HEK293 (cell line): ENCODE results near the gene PRUNE2.

Experiments used
- CTCF ChIA-PET: fragments of 350-600 bp; formaldehyde crosslinking; extraction: SDS; loops from one replicate; lab custom pipeline; 2021; ENCODE audit warnings: antibody characterized with exemption; lab: Yijun Ruan, JAX
- POLR2A ChIA-PET: fragments of 300-600 bp; formaldehyde crosslinking; extraction: SDS; loops from one replicate; lab custom pipeline; 2020; ENCODE audit warnings: antibody characterized with exemption, inconsistent platforms; lab: Yijun Ruan, JAX
- H3K27ac ChIP-seq: fragments of 200-500 bp; sonication (Bioruptor generic); 2 replicates; pipeline ENCODE4 v1.5.1; 2014; ENCODE audit warnings: low read depth, low read length, control low read depth, inconsistent platforms; ENCODE audit errors: extremely low read depth
- H3K36me3 ChIP-seq, 2 experiments: fragments of 200-500 bp in 1 of 2; sonication (Bioruptor generic) in 1 of 2; 1 replicate in 1 of 2; 2 replicates in 1 of 2; pipeline ENCODE4 v1.5.1; 2014 to 2017; ENCODE audit warnings: inconsistent platforms in 2 of 2, low read length in 2 of 2; ENCODE audit not compliant: control insufficient read depth in 2 of 2, insufficient read depth in 1 of 2
- H3K4me1 ChIP-seq: fragments of 200-500 bp; sonication (Bioruptor generic); 2 replicates; pipeline ENCODE4 v1.5.1; 2014; ENCODE audit warnings: mild to moderate bottlenecking, low read length, inconsistent platforms; ENCODE audit not compliant: control insufficient read depth, insufficient read depth
- H3K4me3 ChIP-seq: 2 replicates; pipeline ENCODE4 v1.5.1; 2011; ENCODE audit warnings: low read depth, mild to moderate bottlenecking, control low read depth, low read length, moderate library complexity
- H3K9me3 ChIP-seq: fragments of 200-500 bp; sonication (Bioruptor generic); 2 replicates; pipeline ENCODE4 v1.5.1; 2014; ENCODE audit warnings: low read depth, low read length, inconsistent platforms; ENCODE audit not compliant: control insufficient read depth, insufficient read depth
- GLI2 ChIP-seq: fragments of 450-650 bp; formaldehyde crosslinking; IDR thresholded peaks from 2 replicates; pipeline ENCODE4; 2017; ENCODE audit warnings: missing biosample characterization, missing genetic modification characterization, low read depth, borderline replicate concordance
- GLI4 ChIP-seq: fragments of 450-650 bp; formaldehyde crosslinking; IDR thresholded peaks from 2 replicates; pipeline ENCODE4 v1.5.1; 2016; ENCODE audit warnings: missing biosample characterization, missing genetic modification characterization
- HOXD13 ChIP-seq: sonication (generic); formaldehyde crosslinking; IDR thresholded peaks from 2 replicates; pipeline ENCODE4 v1.8.0; 2022; ENCODE audit warnings: missing genetic modification reagents, borderline replicate concordance
- TRIM28 ChIP-seq: IDR thresholded peaks from 2 replicates; pipeline ENCODE4 v1.6.1; 2011; ENCODE audit warnings: low read length, control low read depth, borderline replicate concordance
- ZBTB48 ChIP-seq: fragments of 450-650 bp; formaldehyde crosslinking; IDR thresholded peaks from 2 replicates; pipeline ENCODE4 v1.5.1; 2016; ENCODE audit warnings: missing biosample characterization, missing genetic modification characterization
- ZEB2 ChIP-seq: fragments of 450-650 bp; formaldehyde crosslinking; IDR thresholded peaks from 2 replicates; pipeline ENCODE4 v1.5.1; 2016; ENCODE audit warnings: missing biosample characterization, missing genetic modification characterization
- ZFP41 ChIP-seq: fragments of 450-650 bp; formaldehyde crosslinking; IDR thresholded peaks from 2 replicates; pipeline ENCODE4 v1.5.1; 2016; ENCODE audit warnings: missing biosample characterization, missing genetic modification characterization, borderline replicate concordance
- ZNF138 ChIP-seq: fragments of 450-650 bp; formaldehyde crosslinking; IDR thresholded peaks from 2 replicates; pipeline ENCODE4 v1.5.1; 2016; ENCODE audit warnings: missing biosample characterization, missing genetic modification characterization, borderline replicate concordance
- ZNF146 ChIP-seq: fragments of 450-650 bp; formaldehyde crosslinking; IDR thresholded peaks from 2 replicates; pipeline ENCODE4 v1.5.1; 2016; ENCODE audit warnings: missing biosample characterization, missing genetic modification characterization
- ZNF16 ChIP-seq: fragments of 450-650 bp; formaldehyde crosslinking; IDR thresholded peaks from 2 replicates; pipeline ENCODE4 v1.5.1; 2016; ENCODE audit warnings: low read depth, missing biosample characterization, missing genetic modification characterization
- ZNF274 ChIP-seq, 2 experiments: fragments of 200-500 bp in 1 of 2; fragments of 450-650 bp in 1 of 2; sonication (Bioruptor generic) in 1 of 2; formaldehyde crosslinking in 1 of 2; IDR thresholded peaks; 2 replicates each; pipeline versions ENCODE4 v1.5.1 to v1.6.1; 2014 to 2016; ENCODE audit warnings: borderline replicate concordance in 1 of 2, inconsistent platforms in 1 of 2, low read length in 1 of 2, missing biosample characterization in 1 of 2, missing genetic modification characterization in 1 of 2
- ZNF302 ChIP-seq: fragments of 450-650 bp; formaldehyde crosslinking; IDR thresholded peaks from 2 replicates; pipeline ENCODE4 v1.5.1; 2016; ENCODE audit warnings: missing biosample characterization, missing genetic modification characterization, low read depth
- ZNF311 ChIP-seq: fragments of 450-650 bp; formaldehyde crosslinking; IDR thresholded peaks from 2 replicates; pipeline ENCODE4 v1.5.1; 2017; ENCODE audit warnings: missing biosample characterization, missing genetic modification characterization, borderline replicate concordance
- ZNF341 ChIP-seq: fragments of 450-650 bp; formaldehyde crosslinking; IDR thresholded peaks from 2 replicates; pipeline ENCODE4; 2016; ENCODE audit warnings: low read depth, missing biosample characterization, missing genetic modification characterization
- ZNF426 ChIP-seq: fragments of 450-650 bp; formaldehyde crosslinking; IDR thresholded peaks from 2 replicates; pipeline ENCODE4 v1.5.1; 2017; ENCODE audit warnings: missing biosample characterization, missing genetic modification characterization, mild to moderate bottlenecking, inconsistent platforms, moderate library complexity
- ZNF670 ChIP-seq: fragments of 450-650 bp; formaldehyde crosslinking; IDR thresholded peaks from 2 replicates; pipeline ENCODE4 v1.5.1; 2016; ENCODE audit warnings: missing biosample characterization, missing genetic modification characterization, low read depth
- ZNF701 ChIP-seq: fragments of 450-650 bp; formaldehyde crosslinking; IDR thresholded peaks from 2 replicates; pipeline ENCODE4 v1.5.1; 2016; ENCODE audit warnings: missing biosample characterization, missing genetic modification characterization
- ZNF776 ChIP-seq: fragments of 450-650 bp; formaldehyde crosslinking; IDR thresholded peaks from 2 replicates; pipeline ENCODE4 v1.5.0; 2017; ENCODE audit warnings: missing biosample characterization, missing genetic modification characterization, borderline replicate concordance
- ZNF791 ChIP-seq: fragments of 450-650 bp; formaldehyde crosslinking; IDR thresholded peaks from 2 replicates; pipeline ENCODE4 v1.5.1; 2016; ENCODE audit warnings: missing biosample characterization, missing genetic modification characterization
- ZSCAN23 ChIP-seq: fragments of 450-650 bp; formaldehyde crosslinking; IDR thresholded peaks from 2 replicates; pipeline ENCODE4 v1.5.1; 2016; ENCODE audit warnings: missing biosample characterization, missing genetic modification characterization
- ZXDB ChIP-seq: fragments of 450-650 bp; formaldehyde crosslinking; IDR thresholded peaks from 2 replicates; pipeline ENCODE4 v1.5.1; 2016; ENCODE audit warnings: missing biosample characterization, missing genetic modification characterization
- TF ChIP-seq, protein P1 (sequence below): fragments of 450-650 bp; formaldehyde crosslinking; IDR thresholded peaks from 2 replicates; pipeline ENCODE4 v1.5.1; 2016; ENCODE audit warnings: missing biosample characterization, missing genetic modification characterization
- TF ChIP-seq, protein P2 (sequence below): fragments of 450-650 bp; IDR thresholded peaks from 2 replicates; pipeline ENCODE4 v1.5.1; 2018; ENCODE audit warnings: missing biosample characterization, missing genetic modification characterization
- TF ChIP-seq, protein P3 (sequence below): IDR thresholded peaks from 2 replicates; pipeline ENCODE4 v1.6.1; 2011; ENCODE audit warnings: mild to moderate bottlenecking, low read depth, low read length, borderline replicate concordance

The PRUNE2 gene

DNA sequence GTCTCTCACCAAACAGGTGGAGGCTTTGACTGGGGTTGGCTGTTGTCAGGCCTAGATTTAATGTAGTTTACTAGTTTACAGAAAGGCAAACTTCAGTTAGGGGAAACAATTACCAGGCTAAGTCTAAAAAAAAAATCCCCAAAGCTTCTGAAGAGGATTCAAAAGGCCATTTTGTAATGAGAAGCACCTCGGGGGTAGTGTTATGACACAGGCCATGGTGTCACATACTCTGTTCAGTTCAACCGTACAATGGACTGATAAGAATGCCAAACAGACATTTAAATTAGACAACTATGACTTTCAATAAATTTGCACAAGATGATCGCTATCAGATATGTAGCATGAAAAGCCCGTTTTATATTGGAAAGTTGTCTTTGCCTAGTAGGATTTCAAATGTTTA, 261.7 kb downstream of the PRUNE2 start:
- Histone ChIP-seq H3K4me1 (no peaks in the 10 kb centered on the region), H3K4me3 (no peak overlapping the region), H3K36me3 (no peaks in the 10 kb centered on the region), H3K9me3 (no peaks in the 10 kb centered on the region), H3K27ac (no peak overlapping the region)
- CTCF ChIA-PET, result interaction anchor here (1.1 to 3.4 kb wide), 2 partner anchors 10 to 15 kb away, joined by 3 to 16 read pairs; no protein-coding TSS in a partner anchor
- TF ChIP-seq, protein P1, sequence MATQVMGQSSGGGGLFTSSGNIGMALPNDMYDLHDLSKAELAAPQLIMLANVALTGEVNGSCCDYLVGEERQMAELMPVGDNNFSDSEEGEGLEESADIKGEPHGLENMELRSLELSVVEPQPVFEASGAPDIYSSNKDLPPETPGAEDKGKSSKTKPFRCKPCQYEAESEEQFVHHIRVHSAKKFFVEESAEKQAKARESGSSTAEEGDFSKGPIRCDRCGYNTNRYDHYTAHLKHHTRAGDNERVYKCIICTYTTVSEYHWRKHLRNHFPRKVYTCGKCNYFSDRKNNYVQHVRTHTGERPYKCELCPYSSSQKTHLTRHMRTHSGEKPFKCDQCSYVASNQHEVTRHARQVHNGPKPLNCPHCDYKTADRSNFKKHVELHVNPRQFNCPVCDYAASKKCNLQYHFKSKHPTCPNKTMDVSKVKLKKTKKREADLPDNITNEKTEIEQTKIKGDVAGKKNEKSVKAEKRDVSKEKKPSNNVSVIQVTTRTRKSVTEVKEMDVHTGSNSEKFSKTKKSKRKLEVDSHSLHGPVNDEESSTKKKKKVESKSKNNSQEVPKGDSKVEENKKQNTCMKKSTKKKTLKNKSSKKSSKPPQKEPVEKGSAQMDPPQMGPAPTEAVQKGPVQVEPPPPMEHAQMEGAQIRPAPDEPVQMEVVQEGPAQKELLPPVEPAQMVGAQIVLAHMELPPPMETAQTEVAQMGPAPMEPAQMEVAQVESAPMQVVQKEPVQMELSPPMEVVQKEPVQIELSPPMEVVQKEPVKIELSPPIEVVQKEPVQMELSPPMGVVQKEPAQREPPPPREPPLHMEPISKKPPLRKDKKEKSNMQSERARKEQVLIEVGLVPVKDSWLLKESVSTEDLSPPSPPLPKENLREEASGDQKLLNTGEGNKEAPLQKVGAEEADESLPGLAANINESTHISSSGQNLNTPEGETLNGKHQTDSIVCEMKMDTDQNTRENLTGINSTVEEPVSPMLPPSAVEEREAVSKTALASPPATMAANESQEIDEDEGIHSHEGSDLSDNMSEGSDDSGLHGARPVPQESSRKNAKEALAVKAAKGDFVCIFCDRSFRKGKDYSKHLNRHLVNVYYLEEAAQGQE (tag by site-specific recombination), result no peak
- TF ChIP-seq ZXDB, result no peak
- no peak for TF ChIP-seq ZNF302
- no peak for TF ChIP-seq ZNF311 (tag by site-specific recombination)
- no peak for TF ChIP-seq GLI2 (tag by site-specific recombination)
- TF ChIP-seq ZNF776, result no peak
- no peak for TF ChIP-seq ZNF791 (tag by site-specific recombination)
- TF ChIP-seq ZNF16, result no peak
- TF ChIP-seq ZBTB48 (tag by site-specific recombination), result no peak
- TF ChIP-seq ZNF426, result no peak
- TF ChIP-seq, protein P2, sequence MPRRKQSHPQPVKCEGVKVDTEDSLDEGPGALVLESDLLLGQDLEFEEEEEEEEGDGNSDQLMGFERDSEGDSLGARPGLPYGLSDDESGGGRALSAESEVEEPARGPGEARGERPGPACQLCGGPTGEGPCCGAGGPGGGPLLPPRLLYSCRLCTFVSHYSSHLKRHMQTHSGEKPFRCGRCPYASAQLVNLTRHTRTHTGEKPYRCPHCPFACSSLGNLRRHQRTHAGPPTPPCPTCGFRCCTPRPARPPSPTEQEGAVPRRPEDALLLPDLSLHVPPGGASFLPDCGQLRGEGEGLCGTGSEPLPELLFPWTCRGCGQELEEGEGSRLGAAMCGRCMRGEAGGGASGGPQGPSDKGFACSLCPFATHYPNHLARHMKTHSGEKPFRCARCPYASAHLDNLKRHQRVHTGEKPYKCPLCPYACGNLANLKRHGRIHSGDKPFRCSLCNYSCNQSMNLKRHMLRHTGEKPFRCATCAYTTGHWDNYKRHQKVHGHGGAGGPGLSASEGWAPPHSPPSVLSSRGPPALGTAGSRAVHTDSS (tag by site-specific recombination), result no peak
- no peak for TF ChIP-seq ZFP41 (tag by site-specific recombination)
- no peak for TF ChIP-seq ZEB2 (tag by site-specific recombination)
- TF ChIP-seq GLI4 (tag by site-specific recombination), result no peak
- no peak for TF ChIP-seq ZNF670 (tag by site-specific recombination)
- no peak for TF ChIP-seq ZNF701 (tag by site-specific recombination)
- TF ChIP-seq TRIM28, result no peak
- POLR2A ChIA-PET, result no interaction called here

DNA sequence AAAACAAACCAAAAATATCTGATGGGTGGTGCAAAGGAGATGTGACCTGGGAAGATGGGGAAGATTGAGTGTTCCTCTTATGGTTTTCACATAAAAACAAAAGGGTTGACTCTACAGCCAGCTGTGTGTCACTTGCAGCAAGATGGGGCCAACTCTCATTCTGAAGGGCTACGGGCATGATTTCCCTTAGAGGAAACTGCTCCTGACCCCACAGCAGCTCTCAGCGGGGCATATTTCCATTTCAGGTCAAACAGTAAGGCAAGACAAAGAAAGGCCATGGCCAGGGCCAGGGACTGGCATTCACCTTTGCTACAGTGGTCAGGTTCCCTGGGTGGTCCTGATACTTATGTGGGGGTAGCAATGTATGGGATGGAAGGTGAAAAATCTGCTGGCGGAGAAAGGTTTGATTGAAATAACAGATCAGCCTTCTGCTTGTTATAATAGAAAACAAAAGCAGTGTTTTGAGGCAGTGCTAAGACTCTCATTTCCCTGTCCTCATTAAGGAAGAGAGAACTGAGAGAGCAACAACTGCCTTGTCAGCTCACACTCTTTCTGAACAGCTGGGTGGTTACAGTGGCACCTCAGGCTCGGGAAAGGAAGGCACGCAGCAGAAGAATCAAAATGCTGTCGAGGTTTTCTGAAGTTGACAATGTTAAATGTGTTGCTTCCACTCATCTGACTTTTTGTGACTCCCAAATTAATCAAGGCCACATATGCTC, 262.4 kb downstream of the PRUNE2 start:
- no peak for TF ChIP-seq ZNF341 (tag by site-specific recombination)
- no peak for TF ChIP-seq ZNF138 (tag by site-specific recombination)
- no peak for TF ChIP-seq ZSCAN23 (tag by site-specific recombination)
- TF ChIP-seq, protein P3, sequence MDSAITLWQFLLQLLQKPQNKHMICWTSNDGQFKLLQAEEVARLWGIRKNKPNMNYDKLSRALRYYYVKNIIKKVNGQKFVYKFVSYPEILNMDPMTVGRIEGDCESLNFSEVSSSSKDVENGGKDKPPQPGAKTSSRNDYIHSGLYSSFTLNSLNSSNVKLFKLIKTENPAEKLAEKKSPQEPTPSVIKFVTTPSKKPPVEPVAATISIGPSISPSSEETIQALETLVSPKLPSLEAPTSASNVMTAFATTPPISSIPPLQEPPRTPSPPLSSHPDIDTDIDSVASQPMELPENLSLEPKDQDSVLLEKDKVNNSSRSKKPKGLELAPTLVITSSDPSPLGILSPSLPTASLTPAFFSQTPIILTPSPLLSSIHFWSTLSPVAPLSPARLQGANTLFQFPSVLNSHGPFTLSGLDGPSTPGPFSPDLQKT, result no peak
- no peak for TF ChIP-seq ZNF274 (IDR thresholded peaks at IDR 0.05; ENCODE audit: low read length)
- no peak for TF ChIP-seq ZNF274 (tag by site-specific recombination; IDR thresholded peaks at IDR 0.05; ENCODE audit: borderline replicate concordance)
- TF ChIP-seq HOXD13 (CRISPR knock-in tag), result no peak
- TF ChIP-seq ZNF146 (tag by site-specific recombination), result no peak
- POLR2A ChIA-PET, result no interaction called here
- no peak overlapping the region for H3K4me3 ChIP-seq
- CTCF ChIA-PET, result interaction anchor here (2.8 kb wide), 1 partner anchor 15 kb away, joined by 10 read pairs; no protein-coding TSS in a partner anchor
- H3K36me3 ChIP-seq, result no peaks in the 10 kb centered on the region
- H3K4me1 ChIP-seq, result no peaks in the 10 kb centered on the region
- H3K9me3 ChIP-seq, result no peaks in the 10 kb centered on the region
- no peak overlapping the region for H3K27ac ChIP-seq
